B cell (primary cell): ENCODE results near the gene COL4A1. TPM values are rescaled to one million over a fixed set of nuclear protein-coding genes. Genes with fewer than 3 reads are reported as not detected.

Source experiments
- ATAC-seq: fragments of 200-7000 bp; cut with Tn5 transposase; one replicate; pipeline ENCODE4 v1.10.0; 2021; ENCODE audit warnings: low read depth, mild to moderate bottlenecking, moderate number of reproducible peaks, moderate library complexity
- CTCF ChIA-PET: fragments of 350-600 bp; sonication (Branson Sonifier 250); formaldehyde crosslinking; loops from one replicate; lab custom pipeline; 2021; ENCODE audit warnings: antibody characterized with exemption, inconsistent platforms; lab: Charles Lee
- POLR2A ChIA-PET: fragments of 350-600 bp; sonication (Branson Sonifier 250); formaldehyde crosslinking; loops from one replicate; lab custom pipeline; 2021; ENCODE audit warnings: antibody characterized with exemption; lab: Charles Lee
- DNase-seq: peaks from one replicate; pipeline ENCODE4 v3.0.0; 2013
- H2AFZ ChIP-seq: 2 replicates; pipeline ENCODE4 v1.6.1; 2012; ENCODE audit warnings: mild to moderate bottlenecking, low read depth, low read length; ENCODE audit not compliant: insufficient read depth, poor library complexity, severe bottlenecking
- H3K27ac ChIP-seq, 2 donors: 1 replicate in 1 of 2; 2 replicates in 1 of 2; pipeline ENCODE4 v1.5.1; 2012 to 2013; ENCODE audit warnings: low read length in 2 of 2, mild to moderate bottlenecking in 2 of 2, moderate library complexity in 1 of 2
- H3K27me3 ChIP-seq, 4 experiments: fragments of 200-600 bp in 1 of 4; sonication (generic) in 1 of 4; replicated peaks in 1 of 4; 1 replicate in 2 of 4; 2 replicates in 2 of 4; pipeline versions ENCODE4 v1.6.1 to v1.7.0; 2013 to 2016; ENCODE audit warnings: low read length in 3 of 4, mild to moderate bottlenecking in 2 of 4, mixed read lengths in 1 of 4, moderate library complexity in 1 of 4; ENCODE audit not compliant: insufficient read depth in 4 of 4, control insufficient read depth in 3 of 4; ENCODE audit errors: control extremely low read depth in 1 of 4
- H3K36me3 ChIP-seq, 2 experiments: replicated peaks in 1 of 2; 1 replicate in 1 of 2; 2 replicates in 1 of 2; pipeline versions ENCODE4 v1.6.1 to v1.7.1; 2013; ENCODE audit warnings: low read length in 1 of 2; ENCODE audit not compliant: insufficient read depth in 2 of 2, control insufficient read depth in 1 of 2; ENCODE audit errors: control extremely low read depth in 1 of 2, extremely low read depth in 1 of 2
- H3K4me1 ChIP-seq, 2 donors: fragments of 200-600 bp in 1 of 2; sonication (generic) in 1 of 2; 1 replicate in 1 of 2; 2 replicates in 1 of 2; pipeline versions ENCODE4 v1.5.1 to v1.6.1; 2013 to 2017; ENCODE audit warnings: low read length in 2 of 2; ENCODE audit not compliant: control insufficient read depth in 2 of 2, insufficient read depth in 2 of 2
- H3K4me2 ChIP-seq: replicated peaks from 2 replicates; pipeline ENCODE3; 2012; ENCODE audit warnings: mild to moderate bottlenecking, low read depth, low read length; ENCODE audit not compliant: poor library complexity, severe bottlenecking
- H3K4me3 ChIP-seq, 5 experiments: fragments of 200-600 bp in 1 of 5; sonication (generic) in 1 of 5; 1 replicate in 3 of 5; 2 replicates in 2 of 5; pipeline versions ENCODE4 v1.5.1 to v1.7.0; 2011 to 2016; ENCODE audit warnings: low read length in 4 of 5, mild to moderate bottlenecking in 4 of 5, low read depth in 2 of 5, control low read depth in 1 of 5, moderate library complexity in 1 of 5; ENCODE audit not compliant: insufficient read depth in 1 of 5; ENCODE audit errors: control extremely low read depth in 1 of 5, extremely low read depth in 1 of 5
- H3K79me2 ChIP-seq: fragments of 200-600 bp; sonication (generic); one replicate; pipeline ENCODE4 v1.6.0; 2016; ENCODE audit warnings: low read length; ENCODE audit not compliant: control insufficient read depth, insufficient read depth
- H3K9ac ChIP-seq: fragments of 200-600 bp; sonication (generic); 2 replicates; pipeline ENCODE4 v1.6.1; 2017; ENCODE audit warnings: mild to moderate bottlenecking, low read length, moderate library complexity
- H3K9me3 ChIP-seq, 3 donors: one replicate each; pipeline versions ENCODE4 v1.6.1 to v1.7.1; 2013; ENCODE audit warnings: low read length in 2 of 3; ENCODE audit not compliant: control insufficient read depth in 2 of 3, insufficient read depth in 1 of 3; ENCODE audit errors: control extremely low read depth in 1 of 3
- H4K20me1 ChIP-seq: 2 replicates; pipeline ENCODE4 v1.6.0; 2012; ENCODE audit warnings: mild to moderate bottlenecking, low read length; ENCODE audit not compliant: insufficient read depth, control insufficient read depth, poor library complexity, severe bottlenecking
- H3K27ac Mint-ChIP-seq: one replicate; pipeline ENCODE4 v1.8.0; 2021; ENCODE audit warnings: mixed read lengths
- H3K27me3 Mint-ChIP-seq: one replicate; pipeline ENCODE4 v1.8.0; 2021; ENCODE audit warnings: mixed read lengths
- H3K4me1 Mint-ChIP-seq: one replicate; pipeline ENCODE4 v1.8.0; 2021; ENCODE audit warnings: mixed read lengths
- H3K4me3 Mint-ChIP-seq: one replicate; pipeline ENCODE4 v1.8.0; 2021; ENCODE audit warnings: mixed read lengths
- H3K9me3 Mint-ChIP-seq: one replicate; pipeline ENCODE4 v1.8.0; 2022; ENCODE audit warnings: mixed read lengths; ENCODE audit not compliant: insufficient read depth
- EZH2 ChIP-seq: IDR thresholded peaks from 2 replicates; pipeline ENCODE4 v1.6.1; 2012; ENCODE audit warnings: borderline replicate concordance, low read depth, mild to moderate bottlenecking, moderate library complexity, low read length; ENCODE audit not compliant: insufficient read depth, poor library complexity, severe bottlenecking
- WGBS: methylation state at CpG from one replicate; pipeline ENCODE4 v1.1.5; 2013; ENCODE audit warnings: missing lambda C conversion rate; ENCODE audit not compliant: insufficient coverage; 5-methylcytosine and 5-hydroxymethylcytosine counted together
- intact Hi-C: fragments of 100-400 bp; cut with micrococcal nuclease; formaldehyde crosslinking; loops from one replicate; pipeline ENCODE4 v1.10.0; 2022
- polyA plus RNA-seq: library from polyadenylated mRNA; depleted of rRNA; stranded (reverse); fragments of >200 nt; gene quantifications from 2 replicates; pipeline ENCODE4 v1.2.3, GENCODE V29; 2012
- total RNA-seq, 2 donors: library from RNA; stranded (reverse); fragments of 120-200 nt in 1 of 2; gene quantifications; 1 replicate in 1 of 2; 2 replicates in 1 of 2; pipeline versions ENCODE4 v1.2.3 to v1.2.4, GENCODE V29; 2013 to 2022
- TF ChIP-seq, protein P1 (sequence below): fragments of 200-600 bp; IDR thresholded peaks from one replicate; pipeline ENCODE4 v1.8.0; 2022; ENCODE audit warnings: antibody characterized with exemption, mild to moderate bottlenecking

COL4A1 gene
- total and polyA plus RNA-seq, 2 donors (not counting 1 experiment from before 2014, with no cell fraction given), result not detected

DNA sequence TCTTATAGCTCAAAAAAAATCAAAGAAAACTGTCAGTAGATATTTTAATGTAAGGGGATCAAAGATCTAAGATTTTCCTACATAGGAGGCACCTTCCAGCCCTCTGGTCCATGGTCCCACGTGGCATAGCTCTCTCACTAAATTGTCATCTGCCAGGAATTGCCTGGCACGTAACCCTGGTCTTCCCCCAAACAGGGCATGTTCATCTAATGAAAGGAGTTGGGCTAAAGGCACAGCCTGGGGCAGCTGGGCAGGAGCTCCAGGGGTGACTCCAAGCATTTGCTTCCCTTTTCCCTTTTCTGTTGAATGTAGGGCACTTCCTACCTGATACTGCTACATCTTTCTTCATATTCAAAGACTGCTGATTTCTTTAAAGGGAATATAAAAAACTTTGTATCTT lies 148.7 kb downstream of the COL4A1 start:
- ChIA-PET POLR2A (no interaction called here), CTCF (no interaction called here)
- H3K27me3 ChIP-seq, result no peaks in the 10 kb centered on the region
- intact Hi-C loops, result no loop called here
- H3K4me2 ChIP-seq, result no peak overlapping the region
- H3K9me3 ChIP-seq, result peaks cover 0 to 8% (median 0%) of the 10 kb centered on the region in 3 donors
- Mint-ChIP-seq H3K4me1 (no peaks in the 10 kb centered on the region), H3K27ac (no peak overlapping the region), H3K4me3 (no peak overlapping the region), H3K27me3 (no peaks in the 10 kb centered on the region), H3K9me3 (no peaks in the 10 kb centered on the region)
- DNase-seq, result no peak
- 25% methylated on average over 1 of the region's 2 CpGs for WGBS
- no peak overlapping the region for H3K9ac ChIP-seq
- no peak for ATAC-seq
- no peaks in the 10 kb centered on the region for H3K4me1 ChIP-seq
- no peak for TF ChIP-seq EZH2
- TF ChIP-seq, protein P1, sequence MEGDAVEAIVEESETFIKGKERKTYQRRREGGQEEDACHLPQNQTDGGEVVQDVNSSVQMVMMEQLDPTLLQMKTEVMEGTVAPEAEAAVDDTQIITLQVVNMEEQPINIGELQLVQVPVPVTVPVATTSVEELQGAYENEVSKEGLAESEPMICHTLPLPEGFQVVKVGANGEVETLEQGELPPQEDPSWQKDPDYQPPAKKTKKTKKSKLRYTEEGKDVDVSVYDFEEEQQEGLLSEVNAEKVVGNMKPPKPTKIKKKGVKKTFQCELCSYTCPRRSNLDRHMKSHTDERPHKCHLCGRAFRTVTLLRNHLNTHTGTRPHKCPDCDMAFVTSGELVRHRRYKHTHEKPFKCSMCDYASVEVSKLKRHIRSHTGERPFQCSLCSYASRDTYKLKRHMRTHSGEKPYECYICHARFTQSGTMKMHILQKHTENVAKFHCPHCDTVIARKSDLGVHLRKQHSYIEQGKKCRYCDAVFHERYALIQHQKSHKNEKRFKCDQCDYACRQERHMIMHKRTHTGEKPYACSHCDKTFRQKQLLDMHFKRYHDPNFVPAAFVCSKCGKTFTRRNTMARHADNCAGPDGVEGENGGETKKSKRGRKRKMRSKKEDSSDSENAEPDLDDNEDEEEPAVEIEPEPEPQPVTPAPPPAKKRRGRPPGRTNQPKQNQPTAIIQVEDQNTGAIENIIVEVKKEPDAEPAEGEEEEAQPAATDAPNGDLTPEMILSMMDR, result no peak
- H3K4me3 ChIP-seq, result no peak overlapping the region
- H3K79me2 ChIP-seq, result no peaks in the 10 kb centered on the region
- H2AFZ ChIP-seq, result no peak overlapping the region
- no peaks in the 10 kb centered on the region for H3K36me3 ChIP-seq
- no peaks in the 10 kb centered on the region for H4K20me1 ChIP-seq
- no peak overlapping the region for H3K27ac ChIP-seq

GRCh38 chr13:110157718-110158117 lies 149.2 kb downstream of the COL4A1 start:
- no peak overlapping the region for H3K4me2 ChIP-seq
- H3K9me3 Mint-ChIP-seq, result no peaks in the 10 kb centered on the region
- no peak overlapping the region for H3K4me3 Mint-ChIP-seq
- ChIA-PET POLR2A (no interaction called here), CTCF (no interaction called here)
- no peak overlapping the region for H3K27ac Mint-ChIP-seq
- H3K36me3 ChIP-seq, result no peaks in the 10 kb centered on the region
- no peaks in the 10 kb centered on the region for H3K4me1 Mint-ChIP-seq
- no peak for ATAC-seq
- H3K27me3 Mint-ChIP-seq, result no peaks in the 10 kb centered on the region
- H3K9ac ChIP-seq, result no peak overlapping the region
- H4K20me1 ChIP-seq, result no peaks in the 10 kb centered on the region
- H3K9me3 ChIP-seq, result peaks cover 0 to 8% (median 0%) of the 10 kb centered on the region in 3 donors
- no peak overlapping the region for H3K27ac ChIP-seq
- intact Hi-C loops, result no loop called here
- TF ChIP-seq, protein P1, result no peak
- TF ChIP-seq EZH2, result no peak
- 100% methylated on average over 1 of the region's 1 CpG for WGBS
- H3K4me1 ChIP-seq, result no peaks in the 10 kb centered on the region
- no peak overlapping the region for H3K4me3 ChIP-seq
- no peak for DNase-seq
- no peak overlapping the region for H2AFZ ChIP-seq
- no peaks in the 10 kb centered on the region for H3K27me3 ChIP-seq
- H3K79me2 ChIP-seq, result no peaks in the 10 kb centered on the region
